Transverse colon (tissue), 4 donors: ENCODE measurements around the gene BEND7. TPM values are rescaled to one million over a fixed set of nuclear protein-coding genes. Genes with fewer than 3 reads are reported as not detected.
A peak's percentile ranks its signal among the peaks of the same experiment; 100 is the strongest.

ENCODE experiments used
- DNase-seq: peaks from one replicate; pipeline ENCODE4 v3.0.0-alpha.2; 2019
- H3K27ac ChIP-seq, 4 donors: fragments of 200-600 bp; sonication (generic); 2 replicates each; pipeline ENCODE4 v1.5.1; 2016 to 2018; ENCODE audit warnings: inconsistent platforms in 4 of 4
- H3K27me3 ChIP-seq: fragments of 200-600 bp; sonication (generic); 2 replicates; pipeline ENCODE4 v1.5.1; 2017; ENCODE audit warnings: inconsistent platforms
- H3K36me3 ChIP-seq, 4 donors: fragments of 200-600 bp; sonication (generic); 2 replicates each; pipeline ENCODE4 v1.5.1; 2017 to 2019; ENCODE audit warnings: inconsistent platforms in 4 of 4
- H3K4me1 ChIP-seq, 4 donors: fragments of 200-600 bp; sonication (generic); 2 replicates each; pipeline ENCODE4 v1.5.1; 2017 to 2020; ENCODE audit warnings: inconsistent platforms in 4 of 4
- H3K4me3 ChIP-seq, 4 donors: fragments of 200-600 bp; sonication (generic); 1 replicate in 1 of 4; 2 replicates in 3 of 4; pipeline versions ENCODE4 v1.5.1 to v1.6.1; 2017 to 2019; ENCODE audit warnings: inconsistent platforms in 4 of 4
- H3K9me3 ChIP-seq, 2 donors: fragments of 200-600 bp; sonication (generic); 2 replicates each; pipeline ENCODE4 v1.5.1; 2017 to 2019; ENCODE audit warnings: inconsistent platforms in 2 of 2
- CTCF ChIP-seq, 5 experiments: fragments of 200-600 bp in 3 of 5; fragments of 450-650 bp in 2 of 5; sonication (generic) in 3 of 5; IDR thresholded peaks; 1 replicate in 2 of 5; 2 replicates in 3 of 5; pipeline ENCODE4 v1.5.1; 2016 to 2017; ENCODE audit warnings: antibody characterized with exemption in 5 of 5, inconsistent platforms in 3 of 5, mild to moderate bottlenecking in 2 of 5, moderate library complexity in 1 of 5
- EP300 ChIP-seq: sonication (generic); formaldehyde crosslinking; IDR thresholded peaks from one replicate; pipeline ENCODE4 v1.6.1; 2017; ENCODE audit warnings: antibody characterized with exemption, low read depth
- POLR2A ChIP-seq: fragments of 450-650 bp; IDR thresholded peaks from one replicate; pipeline ENCODE4 v1.6.1; 2016; ENCODE audit warnings: antibody characterized with exemption, mild to moderate bottlenecking, moderate library complexity
- POLR2AphosphoS5 ChIP-seq, 3 donors: sonication (generic); formaldehyde crosslinking; IDR thresholded peaks; one replicate each; pipeline ENCODE4 v1.6.1; 2016; ENCODE audit warnings: antibody characterized with exemption in 3 of 3
- WGBS, 2 donors: methylation state at CpG; one replicate each; pipeline ENCODE4 v1.1.5; 2018; ENCODE audit warnings: low coverage in 1 of 2; 5-methylcytosine and 5-hydroxymethylcytosine counted together
- in situ Hi-C, 4 donors: fragments of 200-750 bp; cut with MboI; loops; one replicate each; pipeline versions ENCODE4 v1.15.0 to v1.15.1; 2017; ENCODE audit warnings: low sequenced_read_pairs in 3 of 4, low pct_ligation_motif_present in 1 of 4, low pct_unique_long_range_greater_than_20kb in 1 of 4
- intact Hi-C: fragments of 100-400 bp; cut with DNase I; formaldehyde crosslinking; loops from one replicate; pipeline ENCODE4 v1.15.1; 2023; ENCODE audit warnings: low total_unique reads
- total RNA-seq, 4 donors: library from RNA; depleted of rRNA; stranded (reverse); fragments of >200 nt; gene quantifications; one replicate each; pipeline ENCODE4 v1.1.0, GENCODE V29; 2016

BEND7 gene
- total RNA-seq, 4 donors from 2014 or later = 16.1 to 41.4 (median 31.0) TPM

- in situ Hi-C loops (no loop called here), intact Hi-C loops (no loop called here)
- no peaks in the 10 kb centered on the region for H3K36me3 ChIP-seq
- no peak overlapping the region for H3K4me3 ChIP-seq
- DNase-seq = no peak
- H3K4me1 ChIP-seq = no peaks in the 10 kb centered on the region
- H3K27me3 ChIP-seq = no peaks in the 10 kb centered on the region
- no peaks in the 10 kb centered on the region for H3K9me3 ChIP-seq
- TF ChIP-seq POLR2AphosphoS5 (IDR thresholded peaks at IDR 0.05) = no peak
- TF ChIP-seq CTCF (IDR thresholded peaks at IDR 0.05) = no peak
- no peak for TF ChIP-seq EP300
- TF ChIP-seq POLR2A = no peak
- 87 to 100% methylated on average over 2 to 8 of the region's 8 CpGs for WGBS, 2 donors
- no peak overlapping the region for H3K27ac ChIP-seq
These were observed 80.6 kb downstream of the BEND7 start for GRCh38 chr10:13448216-13448615.

DNA sequence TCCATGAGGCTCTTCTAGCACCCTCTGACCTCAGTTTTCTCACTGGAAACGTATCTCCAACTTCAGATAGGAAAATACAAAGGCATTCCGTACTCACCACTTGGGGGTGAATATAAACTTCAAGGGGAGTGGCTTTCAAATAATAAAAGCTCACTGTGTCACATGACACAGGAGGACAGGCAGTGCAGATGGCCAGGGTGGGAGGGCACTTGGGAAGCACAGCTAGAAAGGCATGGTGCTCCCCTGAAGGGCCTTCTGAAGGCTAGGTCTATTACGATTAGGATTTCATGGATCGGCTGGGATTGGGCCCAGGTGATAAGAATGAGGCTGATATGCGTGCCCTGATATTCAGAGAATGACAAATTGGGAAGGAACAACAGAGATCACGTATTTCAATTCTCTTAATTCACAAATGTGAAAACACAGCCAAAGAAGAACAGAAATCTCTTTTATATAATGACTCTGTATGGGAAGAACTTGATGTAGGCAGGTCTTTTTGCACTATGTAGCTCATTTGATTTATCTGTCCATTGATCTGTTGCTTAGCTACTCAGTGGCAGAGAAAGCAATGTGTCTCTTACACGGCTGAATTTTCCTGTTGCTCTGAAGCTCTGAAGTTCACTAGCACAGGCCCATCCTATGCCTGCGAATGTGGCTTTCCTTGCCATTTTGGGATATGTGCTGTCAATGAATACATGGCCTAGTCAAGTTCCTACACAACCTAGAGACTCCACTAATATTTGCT is 83.0 kb downstream of the BEND7 start:
- no peak for DNase-seq
- Histone ChIP-seq H3K4me1 (no peaks in the 10 kb centered on the region), H3K4me3 (no peak overlapping the region), H3K27ac (no peak overlapping the region), H3K27me3 (peaks cover 3% of the 10 kb centered on the region), H3K9me3 (no peaks in the 10 kb centered on the region), H3K36me3 (no peaks in the 10 kb centered on the region)
- intact Hi-C loops = loop anchor here (1.0 kb wide), 1 partner anchor 36 kb away; no protein-coding TSS in a partner anchor
- WGBS, 2 donors = 85 to 87% methylated on average over 6 to 8 of the region's 8 CpGs
- in situ Hi-C loops = no loop called here
- TF ChIP-seq EP300 (no peak), CTCF (IDR thresholded peaks at IDR 0.05) (no peak), POLR2AphosphoS5 (IDR thresholded peaks at IDR 0.05) (no peak), POLR2A (no peak)

DNA sequence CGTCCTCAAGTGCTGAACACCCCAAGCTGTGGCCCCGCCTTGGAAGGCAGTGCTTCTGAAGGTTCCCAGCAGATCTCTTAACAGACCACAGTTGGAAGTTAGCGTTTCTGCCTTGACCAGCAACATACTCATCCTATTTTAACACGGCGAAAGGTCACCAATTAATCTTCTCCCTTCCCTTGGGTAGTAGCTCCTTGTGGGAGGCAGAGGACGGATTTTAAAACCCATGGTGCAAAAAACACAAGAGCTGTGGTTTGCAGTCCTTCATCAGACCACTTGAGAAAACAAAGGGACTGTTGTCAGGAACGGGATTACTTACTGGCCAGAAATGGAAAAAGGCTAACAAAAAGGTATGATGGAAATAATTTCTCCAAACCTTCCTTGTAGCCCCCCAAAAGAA is 87.3 kb downstream of the BEND7 start:
- intact Hi-C loops = loop anchor here (5.0 kb wide), 1 partner anchor 69 kb away; no protein-coding TSS in a partner anchor
- H3K36me3 ChIP-seq = no peaks in the 10 kb centered on the region
- H3K4me1 ChIP-seq = peaks cover 8 to 15% (median 12%) of the 10 kb centered on the region in 4 donors
- H3K27ac ChIP-seq = no peak overlapping the region
- 88 to 90% methylated on average over 5 to 7 of the region's 7 CpGs for WGBS, 2 donors
- no peak overlapping the region for H3K4me3 ChIP-seq
- TF ChIP-seq CTCF (IDR thresholded peaks at IDR 0.05) = no peak
- no peak for TF ChIP-seq POLR2AphosphoS5 (IDR thresholded peaks at IDR 0.05)
- no peak for TF ChIP-seq EP300
- no peak for TF ChIP-seq POLR2A
- peaks cover 35% of the 10 kb centered on the region for H3K27me3 ChIP-seq
- in situ Hi-C loops = no loop called here
- DNase-seq = no peak
- H3K9me3 ChIP-seq = no peaks in the 10 kb centered on the region

DNA sequence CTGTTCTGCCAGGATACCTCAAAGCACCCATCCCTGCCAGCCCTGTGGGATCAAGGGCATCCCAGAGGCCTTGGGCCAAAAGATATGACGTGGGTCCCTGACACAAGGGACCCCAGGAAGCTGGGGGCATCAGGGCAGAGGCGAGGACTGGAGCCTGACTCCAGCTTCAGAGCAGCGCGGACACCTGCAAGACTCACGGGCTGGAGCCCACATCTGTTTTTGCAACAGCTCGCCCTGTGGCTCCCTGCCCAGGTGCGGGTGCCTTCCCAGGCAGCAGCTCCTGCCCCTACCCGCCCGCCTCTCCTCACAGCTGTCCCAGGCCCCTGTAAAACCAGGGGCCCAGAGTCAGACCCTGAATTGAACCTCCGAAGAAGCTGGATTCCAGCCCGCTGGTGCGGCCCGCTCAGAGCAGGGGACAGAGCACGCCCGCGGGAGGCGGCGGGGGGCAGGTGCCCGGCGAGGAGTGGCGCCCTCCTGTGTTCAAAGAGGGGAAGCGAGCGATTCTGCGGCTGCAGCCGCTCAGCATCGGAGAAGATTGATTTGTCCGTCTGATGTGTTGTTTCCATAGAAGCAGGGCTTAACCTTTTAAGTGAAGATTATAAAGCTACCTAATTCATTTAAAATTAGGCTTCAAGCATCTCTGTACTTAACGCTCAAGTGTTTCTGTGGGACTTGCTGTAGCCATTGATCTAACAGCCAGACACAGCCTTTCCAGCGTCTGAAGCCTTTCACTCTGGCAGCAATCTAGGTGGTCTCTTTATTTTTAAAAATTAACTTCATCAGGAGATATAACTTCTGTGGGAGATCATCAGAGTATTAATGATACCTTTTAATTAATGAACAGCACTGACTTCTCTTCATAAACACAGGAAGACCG is 88.4 kb downstream of the BEND7 start:
- TF ChIP-seq EP300 = no peak
- TF ChIP-seq CTCF (IDR thresholded peaks at IDR 0.05) = peak; percentile 82 to 92 (median 85)
- no peaks in the 10 kb centered on the region for H3K36me3 ChIP-seq
- no peak overlapping the region for H3K27ac ChIP-seq
- in situ Hi-C loops (no loop called here), intact Hi-C loops (loop anchor here (5.0 kb wide), 1 partner anchor 68 kb away; no protein-coding TSS in a partner anchor)
- H3K9me3 ChIP-seq = no peaks in the 10 kb centered on the region
- H3K4me1 ChIP-seq = peaks cover 8 to 15% (median 12%) of the 10 kb centered on the region in 4 donors
- peak overlapping the region in 3 of 4 donors; percentile 28 to 48 (median 31) for H3K4me3 ChIP-seq
- 15 to 77% methylated on average over 2 to 12 of the region's 30 CpGs for WGBS, 2 donors
- H3K27me3 ChIP-seq = peaks cover 35% of the 10 kb centered on the region
- peak; percentile 71 for DNase-seq
